HFFc6 (cell line): ENCODE measurements around the gene MANEAL. TPM values are rescaled to one million over a fixed set of nuclear protein-coding genes. Genes with fewer than 3 reads are reported as not detected.

Source experiments
- DNase-seq: peaks from one replicate; pipeline ENCODE4 v3.0.0-alpha.2; 2018
- H3K27ac Mint-ChIP-seq: 2 replicates; pipeline ENCODE4 v1.8.0; 2020; ENCODE audit warnings: mild to moderate bottlenecking, mixed read lengths
- H3K27me3 Mint-ChIP-seq: 2 replicates; pipeline ENCODE4 v1.8.0; 2021; ENCODE audit warnings: mild to moderate bottlenecking, moderate library complexity, mixed read lengths; ENCODE audit not compliant: insufficient read depth
- H3K36me3 Mint-ChIP-seq: 2 replicates; pipeline ENCODE4 v1.8.0; 2021; ENCODE audit warnings: low read depth, mixed read lengths
- H3K4me1 Mint-ChIP-seq: 2 replicates; pipeline ENCODE4 v1.8.0; 2020; ENCODE audit warnings: low read depth, mixed read lengths
- H3K4me3 Mint-ChIP-seq: 2 replicates; pipeline ENCODE4 v1.8.0; 2020; ENCODE audit warnings: mild to moderate bottlenecking, moderate library complexity, mixed read lengths
- H3K9me3 Mint-ChIP-seq: 2 replicates; pipeline ENCODE4 v1.8.0; 2020; ENCODE audit warnings: mild to moderate bottlenecking, mixed read lengths
- CTCF ChIP-seq: fragments of 200-600 bp; sonication (generic); IDR thresholded peaks from 2 replicates; pipeline ENCODE4 v1.5.0; 2021; ENCODE audit warnings: antibody characterized with exemption, mild to moderate bottlenecking
- total RNA-seq, 6 experiments: library from RNA; stranded (reverse); fragmentation: NEBNext Ultra II Directional; extraction: Animal tissue kit (Norgen Biotek cat#: 25700); gene quantifications; 2 replicates in 1 of 6; 3 replicates in 5 of 6; pipeline ENCODE4 v1.2.3, GENCODE V29; 2021

Gene MANEAL
- total RNA-seq, 6 experiments from 2014 or later, result 9.5 to 11.1 (median 9.9) TPM

DNA sequence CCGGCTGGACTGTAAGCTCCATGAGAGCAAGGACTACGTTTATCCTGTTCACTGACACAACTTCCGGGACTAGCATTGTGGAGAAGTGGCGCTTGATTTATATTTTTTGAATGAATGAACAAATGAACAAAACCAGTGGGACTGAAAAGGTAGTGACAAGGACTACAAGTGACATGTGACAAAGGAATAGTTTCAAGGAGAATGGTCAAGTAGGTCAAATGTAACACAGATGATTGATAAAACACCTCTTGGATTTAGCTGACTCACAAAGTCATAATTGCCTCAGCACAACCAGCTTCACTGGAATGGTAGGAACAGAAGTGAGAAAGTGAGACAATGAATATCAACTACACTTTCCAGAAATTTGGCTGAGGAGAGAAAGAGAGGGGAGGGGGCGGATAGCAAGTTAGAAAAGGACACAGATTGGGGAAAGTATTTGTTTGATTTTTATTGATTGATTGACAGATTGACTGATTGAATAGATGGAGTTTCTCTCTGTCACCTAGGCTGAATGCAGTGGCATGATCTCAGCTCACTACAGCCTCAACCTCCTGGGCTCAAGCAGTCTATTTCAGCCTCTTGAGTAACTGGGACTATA is 51.5 kb downstream of the MANEAL start:
- H3K4me3 Mint-ChIP-seq, result no peak overlapping the region
- H3K4me1 Mint-ChIP-seq, result peaks cover 25% of the 10 kb centered on the region
- H3K9me3 Mint-ChIP-seq, result no peaks in the 10 kb centered on the region
- H3K27me3 Mint-ChIP-seq, result no peaks in the 10 kb centered on the region
- DNase-seq, result no peak
- H3K27ac Mint-ChIP-seq, result no peak overlapping the region
- no peak for TF ChIP-seq CTCF
- peaks cover 8% of the 10 kb centered on the region; the same call in 1 of the 2 replicates for H3K36me3 Mint-ChIP-seq

DNA sequence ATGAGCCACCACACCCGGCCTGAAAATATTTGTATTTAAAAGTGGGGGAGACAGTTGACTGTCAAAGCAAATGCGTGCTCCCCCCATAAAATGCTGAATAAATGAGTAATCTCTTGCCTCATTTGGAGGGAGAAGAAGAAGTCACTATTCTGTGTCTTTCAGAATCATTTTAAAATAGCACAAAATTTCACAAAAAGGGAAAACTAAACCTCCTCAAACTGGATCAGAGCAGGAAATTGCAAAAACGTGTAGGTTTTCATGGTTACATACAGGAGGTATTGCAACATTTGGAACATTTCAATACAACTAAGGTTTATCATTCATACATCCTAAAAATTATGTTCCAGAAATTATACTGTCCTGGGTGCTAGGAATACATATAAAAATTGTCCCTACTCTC is 52.1 kb downstream of the MANEAL start:
- no peaks in the 10 kb centered on the region for H3K9me3 Mint-ChIP-seq

DNA sequence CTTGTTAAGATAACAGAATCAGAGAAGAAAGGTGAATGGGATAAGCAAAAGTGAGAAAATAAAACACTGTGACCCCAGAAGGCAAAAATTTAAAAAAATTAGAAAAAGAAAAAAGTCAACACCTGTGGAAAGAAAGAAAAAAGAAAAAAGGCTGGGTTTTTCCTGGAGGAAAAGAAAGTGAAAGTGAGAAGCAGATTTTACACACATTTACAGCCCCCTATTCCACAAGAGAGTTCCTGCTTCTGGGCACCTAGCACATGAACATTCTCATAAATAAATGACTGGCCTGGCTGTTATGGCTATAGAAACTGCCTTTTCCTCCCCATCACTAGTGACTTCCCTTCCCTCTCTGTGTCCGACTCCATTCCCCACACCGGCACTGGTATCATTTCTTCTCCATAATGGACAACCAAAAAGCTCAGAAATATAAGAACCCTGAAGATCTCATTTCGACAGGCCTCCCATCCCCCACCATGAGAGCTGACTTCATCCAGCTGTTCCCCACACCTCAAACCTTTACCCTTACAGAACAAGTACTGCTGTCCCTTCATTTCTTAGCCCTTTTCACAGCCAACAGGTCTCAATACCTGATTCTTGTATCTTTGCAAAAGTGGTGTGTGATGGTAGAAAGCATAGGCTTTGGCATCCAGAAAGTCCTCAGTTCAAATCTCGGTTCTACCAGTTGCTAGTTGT is 53.1 kb downstream of the MANEAL start:
- no peaks in the 10 kb centered on the region for H3K27me3 Mint-ChIP-seq

More for the DNA sequence above, 52.1 kb downstream of the MANEAL start:
- H3K27me3 Mint-ChIP-seq, result no peaks in the 10 kb centered on the region
- no peak for DNase-seq
- no peak overlapping the region for H3K4me3 Mint-ChIP-seq
- peaks cover 25% of the 10 kb centered on the region for H3K4me1 Mint-ChIP-seq
- H3K27ac Mint-ChIP-seq, result no peak overlapping the region
- peaks cover 8% of the 10 kb centered on the region; the same call in 1 of the 2 replicates for H3K36me3 Mint-ChIP-seq
- no peak for TF ChIP-seq CTCF

DNA sequence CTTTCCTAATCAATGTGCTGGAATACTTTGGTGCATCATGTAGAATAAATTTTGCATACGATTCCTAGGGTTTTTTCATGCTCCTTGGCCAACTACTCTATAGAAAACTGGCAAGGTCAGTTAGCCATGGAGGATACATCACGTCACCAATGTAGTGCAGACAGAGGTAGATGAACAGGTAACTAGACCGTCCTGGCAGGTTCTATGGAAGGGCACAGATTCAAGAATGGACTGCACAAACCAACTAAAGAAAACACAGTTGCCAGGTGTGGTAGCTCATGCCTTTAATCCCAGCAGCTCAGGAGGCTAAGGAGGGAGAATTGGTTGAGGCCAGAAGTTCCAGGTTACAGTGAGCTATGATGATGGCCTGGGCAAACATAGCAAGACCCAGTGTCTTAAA is 55.8 kb downstream of the MANEAL start:
- H3K4me3 Mint-ChIP-seq, result no peak overlapping the region
- TF ChIP-seq CTCF, result no peak
- H3K27ac Mint-ChIP-seq, result no peak overlapping the region
- H3K36me3 Mint-ChIP-seq, result peaks cover 8% of the 10 kb centered on the region
- DNase-seq, result no peak
- H3K9me3 Mint-ChIP-seq, result no peaks in the 10 kb centered on the region
- H3K4me1 Mint-ChIP-seq, result peaks cover 40% of the 10 kb centered on the region
- H3K27me3 Mint-ChIP-seq, result no peaks in the 10 kb centered on the region

More for the DNA sequence above, 53.1 kb downstream of the MANEAL start:
- H3K27ac Mint-ChIP-seq, result no peak overlapping the region; the same call in 1 of the 2 replicates
- no peak overlapping the region; the same call in 1 of the 2 replicates for H3K4me3 Mint-ChIP-seq
- no peak for DNase-seq
- no peaks in the 10 kb centered on the region for H3K9me3 Mint-ChIP-seq
- peaks cover 8% of the 10 kb centered on the region; the same call in 1 of the 2 replicates for H3K36me3 Mint-ChIP-seq
- no peak for TF ChIP-seq CTCF
- H3K4me1 Mint-ChIP-seq, result peaks cover 25% of the 10 kb centered on the region

DNA sequence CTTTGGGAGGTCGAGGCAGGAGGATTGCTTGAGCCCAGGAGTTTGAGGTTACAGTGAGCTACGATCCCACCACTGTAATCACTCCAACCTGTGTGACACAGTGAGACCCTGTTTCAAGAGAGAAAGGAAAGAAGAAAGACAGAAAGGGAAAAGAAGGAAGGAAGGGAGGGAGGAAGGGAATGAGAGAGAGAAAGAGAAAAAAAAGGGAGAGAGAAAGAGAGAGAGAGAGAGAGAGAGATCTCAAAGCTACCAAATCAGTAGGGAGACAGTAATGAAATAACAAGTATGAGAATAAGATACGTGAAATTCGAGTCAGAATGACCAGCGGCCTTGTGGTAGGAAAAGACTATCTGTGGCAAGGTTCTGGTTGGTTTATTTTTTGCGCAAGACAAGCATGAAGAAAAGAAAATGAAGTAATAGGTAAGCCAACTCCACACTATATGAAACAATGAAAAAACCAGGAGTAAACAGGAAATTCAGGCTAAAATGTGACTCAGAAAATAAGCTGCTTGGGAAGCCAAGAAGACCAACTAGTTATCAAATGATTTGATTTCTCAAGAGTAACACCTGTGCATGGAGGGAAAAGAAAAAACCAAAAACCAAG is 56.8 kb downstream of the MANEAL start:
- TF ChIP-seq CTCF, result no peak
- peaks cover 39% of the 10 kb centered on the region for H3K4me1 Mint-ChIP-seq
- H3K27ac Mint-ChIP-seq, result no peak overlapping the region
- H3K27me3 Mint-ChIP-seq, result no peaks in the 10 kb centered on the region
- no peak overlapping the region for H3K4me3 Mint-ChIP-seq
- peaks cover 14% of the 10 kb centered on the region for H3K36me3 Mint-ChIP-seq
- no peaks in the 10 kb centered on the region for H3K9me3 Mint-ChIP-seq
- no peak for DNase-seq

Other genes starting within 250 kb of the MANEAL start
- gene SNIP1, start 239.6 kb upstream of the MANEAL start, total RNA-seq, result 10 to 100 TPM; 15.7 to 19.3 (median 18.0) TPM
- 1 to 10 TPM; 1.3 to 2.4 (median 1.9) TPM for gene DNALI1, start 236.9 kb upstream of the MANEAL start, total RNA-seq
- 10 to 100 TPM; 48.3 to 61.7 (median 57.0) TPM for gene GNL2, start 197.9 kb upstream of the MANEAL start, total RNA-seq
- not detected for gene RSPO1, start 159.0 kb upstream of the MANEAL start, total RNA-seq
- gene CDCA8, start 101.3 kb upstream of the MANEAL start, total RNA-seq, result 10 to 100 TPM; 20.3 to 44.3 (median 41.3) TPM
- not detected for gene EPHA10, start 28.7 kb upstream of the MANEAL start, total RNA-seq
- 10 to 100 TPM; 60.6 to 97.1 (median 68.2) TPM for gene C1orf122, start 13.9 kb downstream of the MANEAL start, total RNA-seq
- 10 to 100 TPM; 17.5 to 22.7 (median 20.4) TPM for gene YRDC, start 14.4 kb downstream of the MANEAL start, total RNA-seq
- gene MTF1, start 65.7 kb downstream of the MANEAL start, total RNA-seq, result 10 to 100 TPM; 20.2 to 24.4 (median 22.2) TPM
- gene INPP5B, start 153.2 kb downstream of the MANEAL start, total RNA-seq, result 10 to 100 TPM in 4 of 6 experiments, 1 to 10 TPM in 2; 9.6 to 16.0 (median 12.7) TPM
- gene SF3A3, start 196.2 kb downstream of the MANEAL start, total RNA-seq, result 10 to 100 TPM; 71.6 to 91.6 (median 81.3) TPM
- 10 to 100 TPM; 29.4 to 40.9 (median 33.2) TPM for gene FHL3, start 211.7 kb downstream of the MANEAL start, total RNA-seq
- gene UTP11, start 218.9 kb downstream of the MANEAL start, total RNA-seq, result 10 to 100 TPM; 41.4 to 57.1 (median 49.2) TPM